Stimulated activated CD4-positive, alpha-beta T cell treated with anti-CD3 and anti-CD28 coated beads, Interleukin-2, amount 100 ng/mL, for 48 hours (primary cell): ENCODE data around the gene MTSS2.

ENCODE experiments used
- DNase-seq, 2 donors: peaks; one replicate each; pipeline ENCODE4 v3.0.0-alpha.2; 2020

The MTSS2 gene

DNA sequence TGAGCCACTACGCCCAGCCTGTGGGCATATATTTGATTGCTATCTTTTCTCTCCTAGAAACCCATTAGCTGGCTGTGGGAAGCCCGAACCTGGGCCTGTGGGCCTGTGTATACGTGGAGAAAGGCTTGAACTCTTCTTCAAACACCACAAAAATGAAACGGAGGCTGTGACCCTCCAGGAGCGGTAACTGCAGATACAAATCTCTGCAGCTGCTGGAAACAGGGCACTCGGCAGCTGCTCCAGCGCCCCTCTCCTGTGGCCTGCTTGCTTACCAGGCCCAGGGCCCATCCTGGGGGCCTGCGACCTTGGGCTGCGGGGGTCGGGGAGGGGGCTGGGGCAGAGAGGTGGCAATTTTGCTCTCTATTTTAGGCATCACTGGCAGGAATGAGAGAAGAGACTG is 28.0 kb upstream of the MTSS2 start:
- no peak for DNase-seq

DNA sequence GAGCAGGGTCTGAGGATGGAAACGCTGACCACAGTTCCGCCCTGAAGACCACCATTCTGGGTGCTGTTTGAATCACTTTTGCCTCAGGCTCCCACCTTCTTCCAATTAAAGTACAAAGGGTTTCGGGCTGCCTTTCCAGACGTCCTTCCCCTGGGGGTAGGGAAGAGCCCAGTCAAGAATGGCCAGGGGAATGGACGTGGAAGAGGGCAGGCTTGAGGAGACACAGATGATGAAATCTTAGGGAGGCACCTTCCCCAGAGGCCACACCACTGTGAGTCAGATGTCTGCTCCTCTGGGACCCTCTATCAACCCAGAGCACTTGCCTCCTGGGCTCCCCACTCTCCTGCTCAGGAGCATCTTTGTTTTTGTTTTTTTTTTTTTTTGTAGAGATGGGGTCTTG is 27.5 kb upstream of the MTSS2 start:
- DNase-seq, result no peak

DNA sequence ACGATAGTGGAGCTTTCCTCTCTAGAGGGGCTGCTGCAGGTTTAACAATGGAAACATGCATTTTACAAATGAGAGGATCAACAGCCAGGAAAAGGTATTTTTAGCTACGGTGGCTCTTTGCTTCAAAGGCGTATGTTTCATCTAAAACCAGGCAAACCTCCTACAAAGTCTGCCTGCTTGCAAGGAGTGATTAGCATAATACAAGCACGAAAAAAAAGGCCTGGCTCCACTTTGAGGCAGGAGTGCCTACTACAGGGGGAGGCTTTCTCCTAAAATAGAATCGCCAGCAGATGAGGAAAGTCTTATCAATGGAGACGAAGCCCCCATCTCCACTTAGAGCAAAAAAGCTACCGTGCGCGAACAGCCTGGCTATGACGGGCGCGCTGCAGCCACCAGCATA is 27.1 kb upstream of the MTSS2 start:
- DNase-seq, result no peak

DNA sequence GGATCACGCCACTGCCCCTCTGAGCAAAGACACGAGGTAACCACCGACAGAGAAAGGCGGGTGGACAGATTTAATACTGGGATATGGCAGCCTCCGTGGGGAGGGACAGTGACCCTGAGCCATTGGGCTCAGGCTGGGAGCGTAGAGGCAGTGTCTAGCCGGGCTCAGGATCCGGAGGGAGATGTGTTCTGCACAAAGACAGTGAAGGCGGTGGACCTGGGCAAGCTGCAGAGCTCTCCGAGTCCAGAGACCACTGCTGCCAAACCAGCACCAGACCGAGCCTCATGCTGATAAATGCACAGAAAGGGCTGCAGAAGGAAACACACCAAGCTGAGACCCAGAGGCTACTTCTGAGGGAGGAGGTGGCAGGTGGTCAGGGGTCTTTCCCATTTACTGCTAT is 26.5 kb upstream of the MTSS2 start:
- no peak for DNase-seq

DNA sequence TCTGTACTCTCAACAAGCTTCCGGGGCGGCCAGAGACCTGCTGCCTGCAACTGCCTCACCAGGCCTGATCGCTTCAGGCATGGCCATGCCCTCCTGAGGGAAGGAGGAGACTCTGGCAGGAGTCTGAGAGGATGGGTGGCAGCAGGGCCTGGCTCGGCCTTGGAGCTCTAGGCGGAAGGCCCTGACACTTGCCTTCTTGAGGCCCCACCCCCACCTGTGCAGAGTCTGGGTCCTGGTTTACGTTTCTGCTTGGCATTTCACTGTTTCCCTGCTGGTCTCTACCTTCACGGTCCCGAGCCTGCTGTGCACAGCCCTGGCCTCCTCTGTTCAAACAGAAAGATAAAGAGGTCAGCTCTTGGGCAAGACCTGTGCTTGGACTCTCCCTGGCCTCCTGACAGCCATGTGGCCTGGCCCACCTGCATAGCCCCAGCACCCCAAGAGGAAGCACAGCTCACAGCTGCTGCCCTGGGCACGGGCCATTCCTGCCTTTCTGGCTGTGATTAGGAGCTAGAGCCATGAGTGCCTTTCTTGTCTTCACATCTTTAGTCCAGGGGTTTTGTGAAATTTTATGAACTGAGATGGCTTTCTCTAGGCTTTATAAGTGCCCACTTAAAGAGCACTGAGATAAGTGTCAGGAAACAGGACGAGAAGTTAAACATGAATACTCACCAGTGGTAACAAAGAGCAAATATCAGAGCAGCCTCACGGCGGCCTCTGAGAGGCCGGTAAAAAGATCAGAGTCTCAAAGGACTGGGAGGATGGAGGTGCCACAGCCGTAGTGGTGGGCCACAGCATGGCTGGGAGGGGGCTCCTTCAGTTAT is 25.6 kb upstream of the MTSS2 start:
- no peak for DNase-seq

DNA sequence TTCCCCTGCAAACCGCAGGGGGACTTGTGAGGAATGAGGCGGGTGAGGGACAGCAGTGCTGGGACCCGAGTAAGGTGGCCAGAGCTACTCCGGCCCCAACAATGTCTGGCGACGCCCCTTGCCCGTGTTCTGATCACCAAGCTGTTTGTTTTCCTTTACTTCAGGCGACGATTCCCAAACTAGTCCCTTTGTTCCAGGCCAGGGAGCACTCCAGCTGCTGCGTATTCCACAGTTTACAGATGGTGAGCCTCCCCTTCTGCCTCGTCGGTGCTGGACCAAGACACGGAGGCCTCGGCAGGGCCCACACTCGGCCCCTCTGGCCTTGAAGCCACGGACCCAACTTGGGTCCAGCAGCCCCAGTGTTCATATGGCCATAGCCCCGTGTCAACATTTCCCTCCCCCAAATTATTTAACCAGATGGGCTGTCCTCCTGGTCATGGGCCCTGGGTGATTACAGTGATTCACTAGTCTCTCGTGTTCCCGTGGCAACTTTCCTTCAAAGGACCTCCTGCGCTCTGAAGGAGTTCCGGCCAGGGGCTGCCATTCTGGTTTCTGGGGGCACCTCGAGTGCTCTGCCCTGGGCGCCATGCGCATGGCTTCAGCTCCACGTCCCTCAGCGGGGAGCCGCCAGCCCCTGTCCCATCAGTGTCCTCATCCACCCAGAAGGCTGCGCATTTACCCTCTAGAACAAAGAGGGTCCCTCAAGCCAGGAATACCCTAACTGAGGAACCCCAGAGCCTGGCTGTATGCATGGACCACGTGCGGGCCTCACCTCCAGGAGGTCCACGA is 24.8 kb upstream of the MTSS2 start:
- DNase-seq, result no peak

DNA sequence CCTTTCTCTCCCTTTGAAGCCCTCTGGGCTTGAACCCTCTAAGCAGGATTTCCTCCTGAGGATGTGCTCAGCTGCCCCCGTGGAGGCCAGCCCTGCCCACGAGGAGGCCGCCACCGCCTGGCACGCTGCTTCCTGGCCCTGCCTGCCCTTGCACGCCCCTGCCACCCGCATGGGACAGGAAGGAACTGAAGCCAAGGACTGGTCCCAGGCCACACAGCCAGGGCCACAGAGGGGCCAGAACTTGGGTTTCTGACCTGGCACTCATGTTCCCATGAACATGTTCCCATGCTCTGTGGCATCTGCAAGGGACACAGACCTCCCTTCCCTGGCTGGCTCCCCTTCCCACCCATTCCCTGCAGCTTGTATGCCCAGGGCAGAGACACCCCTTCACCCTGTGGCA is 24.1 kb upstream of the MTSS2 start:
- no peak for DNase-seq

DNA sequence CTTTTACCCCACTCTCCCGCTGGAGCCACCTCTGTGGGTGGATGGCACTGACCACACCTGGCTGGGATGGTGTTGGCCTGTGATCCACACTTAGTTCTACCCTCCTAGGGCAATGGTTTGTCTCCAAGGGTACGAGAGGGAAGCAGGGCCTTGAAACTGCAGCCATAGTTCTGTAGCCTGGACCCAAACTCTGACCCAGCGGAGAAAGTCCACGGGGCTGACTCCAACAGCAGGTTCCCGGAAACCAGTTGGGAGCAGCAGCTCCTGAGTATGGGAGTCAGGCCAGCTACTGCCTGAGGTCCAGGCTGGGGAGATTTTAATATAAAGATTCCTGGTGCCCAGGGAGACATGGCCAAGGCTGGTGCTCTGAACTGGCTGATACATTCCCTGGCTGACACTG is 23.6 kb upstream of the MTSS2 start:
- no peak for DNase-seq

DNA sequence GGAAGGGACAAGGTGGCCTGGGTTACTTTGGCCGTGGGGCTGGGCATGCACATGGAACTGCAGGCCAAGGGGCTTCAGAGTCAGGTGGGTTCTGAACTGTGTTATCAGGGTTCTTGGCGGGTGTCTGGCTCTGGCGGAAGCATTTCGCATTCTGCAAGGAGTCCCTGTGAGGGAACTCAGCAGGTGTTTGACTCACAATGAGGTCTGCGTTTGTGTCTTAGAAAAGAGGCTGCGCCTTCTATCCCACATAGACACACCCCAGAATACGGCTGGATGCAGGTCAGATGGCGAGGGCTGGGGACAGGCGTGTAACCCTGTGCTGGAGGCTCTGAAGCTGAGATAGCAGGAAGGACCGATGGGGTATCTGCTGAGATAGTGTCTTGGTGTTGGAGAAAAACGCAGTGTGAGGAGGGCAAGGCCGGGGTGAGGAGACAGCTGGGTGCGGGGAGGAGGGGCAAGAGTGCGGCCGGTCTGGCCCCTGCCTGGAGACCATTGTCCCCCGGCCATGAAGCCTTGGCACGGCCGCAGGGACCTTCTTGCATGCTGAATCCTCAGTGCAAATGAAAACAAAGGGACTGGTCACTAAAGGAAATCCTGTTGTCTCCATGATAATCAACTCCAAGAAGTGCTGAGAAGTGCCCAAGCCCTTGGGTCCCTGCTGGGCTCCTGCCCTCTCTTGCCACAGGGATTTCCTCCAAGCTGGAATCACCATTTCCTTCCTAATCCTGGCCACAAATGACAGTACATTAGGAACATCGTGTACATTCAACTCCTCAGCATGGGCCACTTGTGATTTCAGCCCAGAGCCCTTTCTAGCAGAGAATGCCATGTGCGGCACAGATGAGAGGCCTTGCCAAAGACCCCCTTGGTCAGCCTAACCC is 22.8 kb upstream of the MTSS2 start:
- no peak for DNase-seq

DNA sequence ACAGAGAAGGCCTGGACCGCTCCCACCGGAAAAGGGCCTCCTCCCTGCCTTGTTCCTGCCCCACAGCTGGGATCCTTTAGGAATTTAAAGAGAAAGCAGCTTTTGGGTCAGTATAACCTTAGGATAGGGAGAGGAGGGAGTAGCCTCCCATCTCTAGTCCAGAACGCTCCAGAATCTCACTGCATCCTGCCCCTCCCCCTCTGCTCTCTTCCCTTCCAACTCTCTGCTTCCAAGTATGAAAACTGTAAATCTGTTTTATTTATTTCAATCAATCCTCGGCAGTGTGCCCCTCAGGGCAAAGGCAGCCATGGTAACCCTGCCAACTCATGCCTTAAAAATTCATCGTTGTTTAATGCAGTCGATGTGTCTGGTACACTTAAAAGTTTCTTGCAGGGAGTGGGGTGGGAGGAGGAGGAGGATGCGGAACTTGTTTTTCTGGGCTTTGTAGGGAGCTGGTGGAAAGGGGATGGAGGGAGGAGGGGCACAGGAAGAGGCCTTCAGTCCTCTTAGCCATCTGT is 21.2 kb upstream of the MTSS2 start:
- no peak for DNase-seq

DNA sequence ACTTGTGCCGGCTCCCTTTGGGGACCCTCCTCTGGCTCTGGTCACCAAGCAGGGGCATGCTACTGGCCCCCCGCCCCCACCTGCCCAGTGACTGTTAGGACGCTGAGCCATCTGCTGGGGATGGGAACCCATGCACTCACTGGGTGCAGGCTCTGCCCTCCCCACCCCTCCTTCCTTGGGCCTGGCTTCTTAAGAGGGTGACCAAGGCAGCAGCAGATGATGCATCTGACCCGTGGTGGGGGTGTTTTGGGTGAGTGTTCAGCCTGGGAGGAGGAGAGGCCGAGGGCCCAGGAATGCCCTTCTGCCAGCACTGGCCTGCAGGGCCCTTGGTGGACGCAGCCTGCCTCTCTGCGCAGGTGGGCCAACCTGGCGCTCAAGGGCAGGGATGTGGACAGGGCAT is 19.2 kb upstream of the MTSS2 start:
- no peak for DNase-seq

DNA sequence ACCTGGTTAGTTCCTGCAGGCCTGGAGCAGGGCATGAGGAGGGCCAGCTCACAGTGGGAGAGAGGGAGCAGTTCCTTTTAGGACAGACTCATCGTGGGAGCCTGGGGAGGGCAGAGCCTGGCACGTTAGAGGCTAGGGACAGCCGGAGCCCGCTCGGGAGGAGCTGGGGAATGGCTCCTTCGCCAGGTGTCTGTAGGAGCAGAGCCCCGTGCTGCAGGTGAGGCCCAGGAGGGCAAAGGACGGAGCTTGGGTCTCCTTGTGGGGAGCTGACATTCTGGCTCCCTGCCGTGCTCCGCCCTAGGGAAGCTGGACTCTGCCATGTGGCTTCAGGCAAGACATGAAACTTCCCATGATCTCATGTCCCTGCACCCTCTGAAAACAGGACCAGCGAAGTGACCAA is 18.7 kb upstream of the MTSS2 start:
- DNase-seq, result no peak

DNA sequence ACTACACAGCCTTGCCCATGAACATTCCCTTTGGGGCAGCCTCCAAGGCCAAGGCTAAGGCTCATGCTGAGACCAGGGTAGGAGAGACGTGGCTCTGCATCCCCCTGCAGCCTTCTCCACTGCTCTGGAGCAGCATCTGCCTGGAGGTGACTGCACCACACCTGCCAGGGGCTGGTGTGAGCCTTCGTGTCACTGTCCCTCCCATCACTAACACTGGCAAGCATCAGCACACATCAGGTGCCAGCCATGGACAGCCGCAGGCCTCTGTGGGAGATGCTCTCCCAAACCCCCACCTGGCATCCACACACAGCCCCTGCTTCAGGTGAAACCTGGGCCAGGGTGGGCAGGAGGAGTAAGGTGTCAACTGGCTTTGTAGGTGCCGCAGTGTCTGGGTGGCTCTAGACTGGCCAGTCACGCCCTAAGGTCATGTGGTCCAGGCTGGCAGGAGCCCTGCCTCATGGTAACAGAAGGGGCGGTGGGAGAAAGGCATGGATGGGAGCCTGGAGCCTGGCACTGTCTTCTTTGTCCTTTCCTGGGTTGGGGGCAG is 18.1 kb upstream of the MTSS2 start:
- DNase-seq, result no peak

DNA sequence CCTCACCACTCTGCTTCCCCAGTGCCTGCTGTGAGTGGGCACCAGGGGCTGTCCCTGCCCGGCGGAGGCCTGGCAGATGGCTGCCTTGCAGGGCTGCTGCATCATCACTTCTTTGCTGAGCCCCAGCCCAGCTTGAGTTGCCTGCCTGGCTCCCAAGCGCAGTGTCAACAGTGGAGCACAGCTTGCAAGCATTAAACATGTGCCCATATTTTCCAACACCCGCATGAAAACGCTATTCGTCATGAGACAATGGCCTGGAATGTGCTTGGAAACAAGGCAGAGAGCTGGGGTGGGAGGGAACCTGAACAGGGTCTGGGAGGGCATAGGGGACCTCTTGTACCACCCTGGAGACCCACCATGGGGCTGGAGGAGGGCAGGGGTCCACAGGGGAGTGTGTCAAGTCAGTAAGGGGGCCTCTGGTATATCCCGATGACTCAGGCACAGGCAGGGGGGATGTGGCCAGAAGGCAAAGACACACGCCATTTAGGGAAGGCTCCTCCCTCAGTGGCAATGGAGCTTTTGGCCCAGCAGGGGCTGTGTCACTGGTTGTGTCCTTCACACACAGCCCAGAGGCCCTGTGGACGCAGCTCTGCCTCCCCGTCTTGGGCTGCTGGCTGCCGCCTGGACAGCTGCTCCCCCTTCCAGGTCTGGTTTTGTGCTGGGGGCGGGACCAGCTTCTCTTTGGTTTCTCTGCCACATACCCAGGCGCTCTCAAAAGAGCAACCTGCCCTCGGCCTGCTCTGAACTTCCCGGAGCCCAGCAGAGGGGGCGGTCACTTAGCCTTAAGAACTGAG is 17.4 kb upstream of the MTSS2 start:
- no peak for DNase-seq

DNA sequence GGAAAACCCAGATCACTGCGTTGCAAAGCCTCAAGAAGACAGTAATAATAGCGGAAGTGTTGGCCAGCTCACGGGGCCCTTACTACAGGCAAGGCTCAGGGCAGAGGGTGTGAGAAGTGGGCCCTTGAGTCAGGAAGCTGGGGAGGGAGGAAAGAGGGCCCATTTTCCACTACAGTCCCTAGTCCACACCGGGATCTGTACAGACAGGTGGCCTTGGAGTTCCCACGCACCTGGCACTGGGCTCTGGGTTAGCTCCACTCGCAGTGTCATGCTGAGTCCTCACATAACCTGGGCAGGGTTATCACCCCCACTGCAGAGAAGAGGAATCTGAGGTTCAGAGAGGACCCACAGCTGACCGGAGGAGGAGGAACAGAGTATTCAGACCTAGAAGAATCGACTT is 16.8 kb upstream of the MTSS2 start:
- DNase-seq, result no peak

DNA sequence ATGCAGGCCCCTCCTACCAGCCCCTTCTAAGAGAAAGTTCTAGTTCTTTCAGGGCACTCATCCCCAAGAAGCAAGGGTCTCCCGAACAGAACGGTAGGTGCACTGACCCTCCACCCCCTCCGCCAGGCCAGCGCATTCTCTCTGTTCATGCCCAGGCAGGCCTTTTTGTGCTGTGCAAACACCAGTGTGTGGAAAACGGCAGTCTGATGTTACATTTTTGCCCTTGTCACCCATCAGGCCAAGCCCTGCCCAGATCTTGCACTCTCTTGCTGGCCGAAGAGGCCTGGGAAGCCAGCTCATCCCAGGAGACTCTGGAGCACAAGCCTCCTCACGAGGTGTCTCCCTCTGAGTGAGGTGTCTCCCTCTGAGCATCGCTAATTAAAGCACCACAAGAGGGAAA is 16.1 kb upstream of the MTSS2 start:
- DNase-seq, result no peak

DNA sequence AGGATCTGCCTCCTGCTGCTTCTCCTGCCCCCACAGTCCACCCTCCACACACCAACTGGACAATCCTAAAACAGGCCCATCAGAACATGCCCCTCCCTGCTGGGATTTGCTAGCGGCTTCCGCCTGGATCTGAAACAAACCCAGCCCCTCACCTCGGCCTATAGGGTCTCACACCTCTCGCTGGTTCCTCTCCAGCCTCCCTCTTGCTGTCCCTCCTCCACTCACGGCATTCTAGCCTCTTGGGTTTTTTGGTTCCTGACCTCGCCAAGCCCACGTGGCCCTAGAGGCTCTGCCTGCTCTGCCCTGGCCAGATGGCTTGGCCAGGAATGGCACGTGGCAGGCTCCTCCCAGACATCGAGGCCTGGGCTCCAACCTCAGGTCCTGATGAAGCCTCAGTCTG is 15.7 kb upstream of the MTSS2 start:
- no peak for DNase-seq

DNA sequence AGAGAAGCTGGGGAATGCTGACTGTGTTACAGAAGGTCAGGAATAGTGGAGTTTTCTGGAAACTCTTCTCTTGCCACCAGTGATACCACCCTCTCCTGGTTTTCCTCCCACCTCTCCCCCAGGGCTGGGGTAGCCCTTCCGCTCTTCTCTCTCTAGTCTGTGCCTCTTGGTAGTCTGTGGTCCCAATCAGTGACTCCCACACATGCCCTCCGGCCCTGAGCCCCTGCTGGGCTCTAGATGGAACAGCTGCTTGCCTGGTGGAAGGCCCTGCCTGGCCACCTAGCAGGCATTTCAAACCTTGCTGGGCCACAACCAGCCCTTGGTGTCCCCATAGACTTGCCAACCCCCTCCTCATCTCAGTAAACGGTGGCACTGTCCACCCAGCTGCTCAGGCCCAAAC is 15.2 kb upstream of the MTSS2 start:
- no peak for DNase-seq

DNA sequence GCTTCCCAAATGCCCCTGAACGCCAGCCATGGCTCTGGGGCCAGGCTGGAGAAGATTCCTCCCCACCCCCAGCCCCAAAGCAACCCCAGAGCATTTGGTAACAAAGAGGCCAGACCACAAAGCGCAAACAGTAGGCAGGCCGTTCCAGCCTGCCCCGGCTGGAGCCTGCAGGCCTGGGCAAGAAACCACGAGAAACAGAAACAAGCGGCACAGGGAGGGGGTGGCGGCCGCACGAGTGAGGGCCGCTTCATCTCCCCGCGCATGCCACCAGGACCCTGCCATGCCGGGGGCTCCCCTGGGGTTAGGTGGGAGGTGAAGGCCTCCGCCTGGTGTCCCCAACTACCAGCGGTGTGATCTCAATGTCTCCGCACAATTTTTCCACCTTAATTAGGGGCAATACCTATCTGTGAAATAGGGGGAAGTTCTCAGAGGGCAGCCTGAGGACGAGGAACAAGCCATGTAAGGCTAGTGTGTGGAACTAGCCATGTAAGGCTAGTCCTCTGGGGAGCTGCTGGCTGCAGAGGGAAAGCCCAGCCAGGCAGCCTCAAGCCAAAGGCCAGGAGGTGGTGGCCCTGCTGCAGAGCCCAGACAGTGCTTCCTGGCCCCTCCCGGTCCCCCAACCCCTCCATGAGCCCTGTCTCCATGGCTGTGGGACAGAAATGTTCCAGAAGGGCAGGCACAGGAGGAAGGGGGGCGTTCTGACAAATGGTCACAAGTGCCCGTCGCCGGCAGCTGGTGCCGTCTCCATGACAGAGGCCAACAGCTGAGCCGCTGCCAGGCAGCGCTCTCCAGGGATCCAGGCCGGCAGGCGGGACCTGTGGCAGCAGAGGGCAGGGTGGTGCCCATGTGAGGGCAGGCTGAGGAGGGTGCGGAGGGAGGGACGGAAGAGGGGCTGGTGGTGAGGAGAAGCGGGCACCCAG is 14.5 kb upstream of the MTSS2 start:
- DNase-seq, result no peak

DNA sequence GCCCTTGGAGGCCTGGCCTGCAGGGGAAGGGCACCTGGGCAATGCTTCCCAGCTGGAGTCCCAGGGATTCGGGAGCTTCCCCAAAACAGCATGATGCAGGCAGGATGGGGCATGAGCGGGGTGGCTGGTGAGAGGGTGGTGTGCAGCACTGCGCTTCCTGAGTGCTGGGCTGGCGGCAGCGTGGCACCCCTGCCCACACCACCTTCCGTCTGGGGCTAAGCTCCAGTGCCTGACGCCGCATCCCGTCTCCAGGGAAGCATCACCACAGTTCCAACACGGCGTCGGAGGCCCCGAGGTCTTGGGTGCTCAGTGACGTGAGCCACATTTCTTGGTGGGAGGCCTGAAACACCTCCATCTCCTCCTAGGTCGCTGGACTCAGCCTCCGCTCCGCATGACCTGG is 13.8 kb upstream of the MTSS2 start:
- DNase-seq, result no peak

DNA sequence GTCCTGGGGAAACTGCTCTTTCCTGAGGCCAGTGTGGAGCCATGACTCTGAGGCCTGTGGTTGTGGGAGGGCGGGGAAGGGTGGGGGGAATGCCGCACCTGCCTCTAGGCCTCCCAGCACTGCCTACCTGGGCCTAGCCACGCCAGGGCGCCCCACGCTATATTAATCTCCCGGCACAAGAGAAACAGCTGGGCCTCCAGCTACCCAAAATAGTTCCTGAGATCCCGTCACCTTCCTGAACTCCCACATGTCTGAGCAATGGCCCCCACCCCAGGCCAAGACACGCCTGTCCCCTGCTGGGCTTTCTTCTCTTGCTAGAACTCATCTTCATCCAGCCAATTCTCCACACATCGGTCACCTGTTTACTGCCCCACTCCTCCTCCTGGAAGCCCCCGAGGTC is 13.0 kb upstream of the MTSS2 start:
- no peak for DNase-seq
